ENCODE measurements around the gene KYAT1. TPM values are rescaled to one million over a fixed set of nuclear protein-coding genes. Genes with fewer than 3 reads are reported as not detected.
A peak's percentile ranks its signal among the peaks of the same experiment; 100 is the strongest.

Gene KYAT1
- total and polyA plus RNA-seq, 2 of the 13 experiments (the other 11 are each of a cell fraction or from before 2014, with no cell fraction given) = 9.2 to 46.5 TPM

GRCh38 chr9:128913048-128913900, 31.5 kb upstream of the KYAT1 start (continued):
- TF ChIP-seq ZNF687 (CRISPR knock-in tag; IDR thresholded peaks at IDR 0.05) (peak; percentile 86), MAZ (IDR thresholded peaks at IDR 0.05; ENCODE audit: borderline replicate concordance, low read depth, low read length) (no peak), MAZ (CRISPR knock-in tag; IDR thresholded peaks at IDR 0.05; ENCODE audit: low read depth) (peak; percentile 62; the same call in 1 of the 2 replicates), NR1H2 (CRISPR knock-in tag; IDR thresholded peaks at IDR 0.05; ENCODE audit: borderline replicate concordance, low read depth) (no peak), HCFC1 (IDR thresholded peaks at IDR 0.05; ENCODE audit: low read depth, low read length) (no peak), CBFB (CRISPR knock-in tag; IDR thresholded peaks at IDR 0.05) (no peak), SUZ12 (IDR thresholded peaks at IDR 0.05; ENCODE audit: low read depth, low read length) (no peak), SALL2 (CRISPR knock-in tag; IDR thresholded peaks at IDR 0.05) (no peak), IRF9 (CRISPR knock-in tag; IDR thresholded peaks at IDR 0.05; ENCODE audit: borderline replicate concordance) (no peak), ZEB1 (IDR thresholded peaks at IDR 0.05; ENCODE audit: insufficient replicate concordance, low read depth) (no peak), KLF12 (CRISPR knock-in tag; IDR thresholded peaks at IDR 0.05; ENCODE audit: borderline replicate concordance) (no peak), SRSF9 (IDR thresholded peaks at IDR 0.05; ENCODE audit: borderline replicate concordance, insufficient read depth, low read depth, low read length, poor library complexity, severe bottlenecking) (no peak), POGK (CRISPR knock-in tag; conservative IDR thresholded peaks at IDR 0.05) (no peak), SCMH1 (CRISPR knock-in tag; IDR thresholded peaks at IDR 0.05; ENCODE audit: borderline replicate concordance) (no peak), DRAP1 (CRISPR knock-in tag; IDR thresholded peaks at IDR 0.05) (no peak), ZFP41 (CRISPR knock-in tag; IDR thresholded peaks at IDR 0.05; ENCODE audit: borderline replicate concordance) (no peak), SOX6 (IDR thresholded peaks at IDR 0.05) (no peak), SOX6 (CRISPR knock-in tag; IDR thresholded peaks at IDR 0.05) (0 out of 2 replicates have a peak, but pooled peaks have one; percentile 14), ZBTB38 (CRISPR knock-in tag; IDR thresholded peaks at IDR 0.05) (peak; percentile 64), MYNN (CRISPR knock-in tag; IDR thresholded peaks at IDR 0.05; ENCODE audit: low read depth) (no peak), HNF4G (IDR thresholded peaks at IDR 0.05; ENCODE audit: borderline replicate concordance, low read depth, low read length) (0 out of 2 replicates have a peak, but pooled peaks have one; percentile 28), HNF4G (CRISPR knock-in tag; IDR thresholded peaks at IDR 0.05; ENCODE audit: borderline replicate concordance, low read depth) (no peak)
